Left kidney (tissue), 8 donors: ENCODE measurements around the gene DVL1. TPM values are rescaled to one million over a fixed set of nuclear protein-coding genes. Genes with fewer than 3 reads are reported as not detected.
"Not testable (repeated sequence)": the region's sequence is repeated elsewhere in the genome, so short reads cannot be mapped to it uniquely, and the experiment has no call there.

Experiments
- DNase-seq: peaks from one replicate; pipeline ENCODE4 v3.0.0-alpha.2; 2013
- long read RNA-seq, 8 donors: transcript quantifications; one replicate each; lab custom pipeline, GENCODE V29; 2026
- polyA plus RNA-seq: library from polyadenylated mRNA; unstranded; fragments of 120-200 nt; gene quantifications from one replicate; pipeline ENCODE4 v1.2.1, GENCODE V29; 2013; ENCODE audit not compliant: insufficient read length

DVL1 gene
- 22.0 TPM for polyA plus RNA-seq
- long read RNA-seq, donor 1, partial matches to known transcripts = 0 of 4 reads
- long read RNA-seq, donor 1, other reads (novel, unspliced or antisense) = 0 of 4 reads
- long read RNA-seq, donor 2, partial matches to known transcripts = 0 of 3 reads
- long read RNA-seq, donor 2, other reads (novel, unspliced or antisense) = 0 of 3 reads
- long read RNA-seq, donor 3, partial matches to known transcripts = 0 of 4 reads
- long read RNA-seq, donor 3, other reads (novel, unspliced or antisense) = 0 of 4 reads
- long read RNA-seq, donor 4 = 0 reads
- long read RNA-seq, donor 5, partial matches to known transcripts = 0 of 2 reads
- long read RNA-seq, donor 5, other reads (novel, unspliced or antisense) = 0 of 2 reads
- long read RNA-seq, donor 6, transcript DVL1-201 (15 exons, 3,239 nt) = major isoform, 5 of 6 reads
- long read RNA-seq, donor 6, partial matches to known transcripts = 0 of 6 reads
- long read RNA-seq, donor 6, other reads (novel, unspliced or antisense) = 0 of 6 reads
- long read RNA-seq, donor 7, partial matches to known transcripts = 0 of 3 reads
- long read RNA-seq, donor 7, other reads (novel, unspliced or antisense) = 0 of 3 reads
- long read RNA-seq, donor 8 = 0 reads

- DNase-seq = peak; percentile 72
These were observed at the start of gene DVL1 for GRCh38 chr1:1349256-1350012. DVL1 (minus strand) TSS chr1:1349418; CDS start chr1:1349065, 353 bp downstream.

GRCh38 chr1:1398677-1399186 lies 49.5 kb upstream of the DVL1 start:
- DNase-seq = no peak

GRCh38 chr1:1397839-1398523 lies 48.8 kb upstream of the DVL1 start:
- no peak for DNase-seq

- no peak for DNase-seq
These were observed 45.9 kb upstream of the DVL1 start for GRCh38 chr1:1395166-1395565.

- no peak for DNase-seq
These were observed 44.9 kb upstream of the DVL1 start for GRCh38 chr1:1394116-1394515.

- no peak for DNase-seq
These were observed 44.2 kb upstream of the DVL1 start for GRCh38 chr1:1393428-1393827.

GRCh38 chr1:1393014-1393413 lies 43.8 kb upstream of the DVL1 start:
- DNase-seq = no peak

- DNase-seq = no peak
These were observed 42.0 kb upstream of the DVL1 start for GRCh38 chr1:1391225-1391624.

- no peak for DNase-seq
These were observed 41.5 kb upstream of the DVL1 start for GRCh38 chr1:1390675-1391074.

- DNase-seq = no peak
These were observed 38.9 kb upstream of the DVL1 start for GRCh38 chr1:1388078-1388472.

GRCh38 chr1:1387098-1388077 lies 38.2 kb upstream of the DVL1 start:
- no peak for DNase-seq

- no peak for DNase-seq
These were observed 36.7 kb upstream of the DVL1 start for GRCh38 chr1:1385931-1386330.

GRCh38 chr1:1385339-1385738 lies 36.1 kb upstream of the DVL1 start:
- not testable (repeated sequence) for DNase-seq

GRCh38 chr1:1381294-1381693 lies 32.1 kb upstream of the DVL1 start:
- no peak for DNase-seq

GRCh38 chr1:1380860-1381259 lies 31.6 kb upstream of the DVL1 start:
- no peak for DNase-seq

GRCh38 chr1:1377540-1378205 lies 28.5 kb upstream of the DVL1 start:
- DNase-seq = no peak

- DNase-seq = no peak
These were observed 27.5 kb upstream of the DVL1 start for GRCh38 chr1:1376551-1377226.

GRCh38 chr1:1374929-1375662 lies 25.9 kb upstream of the DVL1 start, which contains the start of gene AURKAIP1:
AURKAIP1 (minus strand) TSS chr1:1375207; CDS start chr1:1374756, 451 bp downstream.
- peak; percentile 100 for DNase-seq

GRCh38 chr1:1374589-1374928 lies 25.3 kb upstream of the DVL1 start:
- no peak for DNase-seq
